ENCODE results near the gene NTRK3. TPM values are rescaled to one million over a fixed set of nuclear protein-coding genes. Genes with fewer than 3 reads are reported as not detected.

The NTRK3 gene
- total and polyA plus RNA-seq, 10 donors, result 0.33 to 6.6 (median 2.1) TPM

- DNase-seq, result no peak
- no peaks in the 10 kb centered on the region for H3K4me1 ChIP-seq
- no peaks in the 10 kb centered on the region for H3K36me3 ChIP-seq
- no peaks in the 10 kb centered on the region for H3K9me3 ChIP-seq
- intact Hi-C loops (cut with DNase I; ENCODE audit: low total_unique reads), result no loop called here
- TF ChIP-seq CTCF (IDR thresholded peaks at IDR 0.05 in 8 of 11, conservative IDR thresholded peaks at IDR 0.05 in 3 of 11) (no peak), POLR2AphosphoS5 (IDR thresholded peaks at IDR 0.05) (no peak)
- H3K4me3 ChIP-seq, result no peak overlapping the region
- no peak overlapping the region for H3K27ac ChIP-seq
- 79 to 88% (median 84%) methylated on average over 2 of the region's 2 CpGs for WGBS, 5 donors
- no peaks in the 10 kb centered on the region for H3K27me3 ChIP-seq (replicated peaks in 1 of 7)
Observed at GRCh38 chr15:87931584-87931983, 325.0 kb downstream of the NTRK3 start.

GRCh38 chr15:87930457-87930856, 326.1 kb downstream of the NTRK3 start:
- WGBS, 5 donors, result 70 to 78% (median 76%) methylated on average over 5 of the region's 5 CpGs
- Histone ChIP-seq H3K4me1 (no peaks in the 10 kb centered on the region), H3K27ac (no peak overlapping the region), H3K4me3 (no peak overlapping the region), H3K27me3 (replicated peaks in 1 of 7) (no peaks in the 10 kb centered on the region), H3K36me3 (no peaks in the 10 kb centered on the region), H3K9me3 (no peaks in the 10 kb centered on the region)
- no peak for DNase-seq
- TF ChIP-seq CTCF (IDR thresholded peaks at IDR 0.05 in 8 of 11, conservative IDR thresholded peaks at IDR 0.05 in 3 of 11), result no peak
- no peak for TF ChIP-seq POLR2A (IDR thresholded peaks at IDR 0.05)
- no peak for TF ChIP-seq POLR2AphosphoS5 (IDR thresholded peaks at IDR 0.05)
- intact Hi-C loops (cut with DNase I; ENCODE audit: low total_unique reads), result no loop called here

GRCh38 chr15:87929841-87930240, 326.7 kb downstream of the NTRK3 start:
- Histone ChIP-seq H3K27ac (no peak overlapping the region), H3K36me3 (no peaks in the 10 kb centered on the region), H3K4me3 (no peak overlapping the region), H3K9me3 (no peaks in the 10 kb centered on the region), H3K4me1 (no peaks in the 10 kb centered on the region), H3K27me3 (replicated peaks in 1 of 7) (no peaks in the 10 kb centered on the region)
- DNase-seq, result no peak
- intact Hi-C loops (cut with DNase I; ENCODE audit: low total_unique reads), result no loop called here
- TF ChIP-seq POLR2AphosphoS5 (IDR thresholded peaks at IDR 0.05) (no peak), CTCF (IDR thresholded peaks at IDR 0.05 in 8 of 11, conservative IDR thresholded peaks at IDR 0.05 in 3 of 11) (no peak), POLR2A (IDR thresholded peaks at IDR 0.05) (no peak)
- 92 to 98% (median 94%) methylated on average over 2 of the region's 2 CpGs for WGBS, 5 donors

DNA sequence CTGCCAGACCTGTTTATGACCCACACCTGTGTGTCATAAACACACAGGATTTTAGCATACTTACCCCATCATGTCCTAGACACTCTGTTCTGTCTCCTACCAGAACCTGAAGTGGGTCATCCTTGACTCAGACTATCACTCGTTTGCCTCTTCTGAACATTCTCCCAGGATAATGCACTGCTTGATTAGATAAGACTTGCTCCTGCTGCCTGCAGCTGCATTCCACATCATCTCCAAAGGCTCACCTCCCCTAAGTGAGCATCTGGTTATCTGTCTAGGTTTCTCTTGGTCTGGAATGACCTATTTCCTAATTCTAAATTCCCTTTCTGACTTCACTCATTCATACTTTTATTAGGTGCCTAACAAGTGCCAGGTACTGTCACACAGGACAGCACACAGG, 332.1 kb downstream of the NTRK3 start:
- TF ChIP-seq POLR2AphosphoS5 (IDR thresholded peaks at IDR 0.05) (no peak), CTCF (IDR thresholded peaks at IDR 0.05 in 8 of 11, conservative IDR thresholded peaks at IDR 0.05 in 3 of 11) (no peak), POLR2A (IDR thresholded peaks at IDR 0.05) (no peak)
- Histone ChIP-seq H3K36me3 (no peaks in the 10 kb centered on the region), H3K27me3 (replicated peaks in 1 of 7) (no peaks in the 10 kb centered on the region), H3K9me3 (no peaks in the 10 kb centered on the region), H3K4me3 (no peak overlapping the region), H3K4me1 (no peaks in the 10 kb centered on the region), H3K27ac (no peak overlapping the region)
- no peak for DNase-seq
- WGBS, 5 donors, result 57 to 71% (median 65%) methylated on average over 1 of the region's 1 CpG
- intact Hi-C loops (cut with DNase I; ENCODE audit: low total_unique reads), result no loop called here
